ENCODE data around the gene FGF21.

Gene FGF21

DNA sequence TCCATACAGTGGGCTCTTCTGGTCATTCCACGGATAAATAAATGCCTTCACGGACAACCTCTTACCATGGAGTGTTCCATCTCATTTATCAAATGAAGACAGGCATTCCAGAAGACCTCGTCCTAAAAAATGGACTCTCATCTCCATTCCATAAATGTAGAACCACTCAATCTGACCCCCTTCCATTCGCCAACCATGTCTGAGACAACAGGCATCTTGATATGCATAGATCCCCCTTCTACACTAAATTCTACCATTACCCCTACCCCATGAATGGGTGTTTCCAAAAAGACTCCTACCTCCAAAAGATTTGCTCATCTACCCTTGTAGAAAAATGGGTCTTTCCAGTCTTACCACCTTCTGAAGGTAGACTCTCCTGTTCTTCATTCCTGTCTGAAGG is 23.9 kb upstream of the FGF21 start:
- DNase-seq: no peak

- DNase-seq: no peak
Observed at GRCh38 chr19:48734625-48735024, 20.7 kb upstream of the FGF21 start.

GRCh38 chr19:48735031-48735615 is 20.2 kb upstream of the FGF21 start:
- DNase-seq: no peak

DNA sequence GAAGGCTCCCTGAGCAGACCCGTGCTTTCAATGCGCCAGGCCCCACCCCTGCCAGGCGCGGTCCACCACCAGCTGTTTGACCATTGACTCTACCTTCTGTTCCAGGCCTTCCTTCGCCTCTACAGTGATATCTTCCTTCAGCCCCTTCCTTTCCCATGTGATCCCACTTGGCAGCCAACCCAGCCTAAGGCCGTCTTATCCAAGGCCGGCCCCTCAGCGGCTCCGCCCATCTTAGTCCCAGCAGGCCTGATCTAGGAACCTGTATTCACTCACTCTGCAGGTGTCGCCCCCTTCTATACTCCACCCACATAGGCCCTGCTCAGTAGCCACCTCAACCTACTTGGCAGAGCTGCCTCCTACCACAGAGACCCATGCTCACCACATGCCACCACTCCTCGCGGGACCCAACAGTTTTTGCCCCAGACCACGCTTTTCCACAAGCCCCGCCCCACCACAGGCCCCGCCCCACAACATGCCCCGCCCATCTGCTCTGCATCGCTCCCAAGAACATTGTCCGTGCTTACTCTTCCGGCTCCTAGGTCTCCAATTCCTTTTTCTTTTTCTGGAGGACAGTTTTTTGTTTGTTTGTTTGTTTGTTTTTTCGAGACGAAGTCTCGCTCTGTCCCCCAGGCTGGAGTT is 17.8 kb upstream of the FGF21 start:
- DNase-seq: no peak

DNA sequence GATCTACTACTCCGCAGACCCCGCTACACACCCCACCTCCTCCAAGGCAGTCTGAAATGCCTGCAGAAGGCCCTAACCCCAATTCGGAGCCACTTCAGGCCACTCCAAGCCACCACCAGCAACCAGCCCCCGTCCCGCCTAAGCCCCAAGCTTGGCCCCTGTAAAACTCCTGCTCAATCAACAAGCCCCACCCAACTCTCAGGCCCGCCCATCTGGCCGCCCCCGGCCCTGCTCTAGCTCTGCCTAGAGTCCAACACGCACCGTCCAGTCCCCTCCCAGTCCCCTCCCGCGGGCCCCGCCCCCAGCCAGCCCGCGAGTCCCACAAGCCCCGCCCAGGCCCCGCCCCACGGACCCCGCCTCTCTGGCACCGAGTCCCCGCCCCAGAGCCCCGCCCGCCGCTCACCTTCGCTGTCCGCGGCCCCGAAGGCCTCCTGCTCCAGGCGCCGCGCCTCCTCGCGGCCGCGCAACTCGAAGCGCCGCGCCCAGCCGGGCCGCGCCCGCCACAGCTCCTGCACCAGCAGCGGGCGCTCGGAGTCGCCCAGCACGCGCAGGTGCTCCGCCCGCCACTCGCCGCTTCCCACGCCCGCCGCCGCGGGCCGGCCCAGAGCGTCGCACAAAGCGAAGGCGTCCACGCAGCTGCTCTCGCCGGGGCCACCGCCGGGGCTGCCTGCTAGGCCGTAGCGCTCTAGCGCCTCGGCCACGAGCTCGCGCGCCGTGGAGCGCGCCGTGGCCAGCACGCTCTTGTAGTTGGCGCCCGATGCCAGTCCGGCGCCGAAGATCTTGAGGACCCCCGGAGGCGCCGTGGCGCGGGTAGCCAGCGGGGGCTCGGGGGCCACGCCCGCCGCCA is 16.5 kb upstream of the FGF21 start:
- DNase-seq: peak; percentile 81

- DNase-seq: peak; percentile 37
Observed at GRCh38 chr19:48739404-48740163, 15.7 kb upstream of the FGF21 start.

GRCh38 chr19:48740164-48740972 is 15.0 kb upstream of the FGF21 start, which contains the start of gene RASIP1:
TSS of gene RASIP1 (minus strand) at chr19:48740610. CDS start at chr19:48740282, 328 bp downstream.
- no peak for DNase-seq

- no peak for DNase-seq
Observed at GRCh38 chr19:48741129-48741999, 14.0 kb upstream of the FGF21 start.

- DNase-seq: no peak
Observed at GRCh38 chr19:48742096-48742495, 13.2 kb upstream of the FGF21 start.

- DNase-seq: peak; percentile 46
Observed at GRCh38 chr19:48745208-48745995, 9.9 kb upstream of the FGF21 start.

DNA sequence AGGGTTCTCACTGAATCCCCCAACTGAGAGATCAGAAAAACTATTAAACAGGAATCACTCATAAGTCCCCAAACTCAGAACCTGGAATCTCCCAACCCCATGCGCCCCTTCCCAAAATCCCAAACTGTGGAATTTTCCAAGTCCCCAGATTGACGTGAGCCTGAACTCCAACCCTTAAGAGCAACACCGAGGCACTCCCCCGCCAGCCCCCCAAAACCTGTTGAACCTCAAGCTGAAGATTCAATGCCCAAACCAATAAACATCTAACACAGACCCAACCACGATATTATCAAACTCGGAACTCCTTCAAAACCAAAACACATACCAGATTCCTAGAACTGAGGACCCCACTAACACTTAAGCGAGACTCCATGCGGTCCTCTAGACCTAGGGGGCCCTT is 9.2 kb upstream of the FGF21 start:
- no peak for DNase-seq

- DNase-seq: no peak
Observed at GRCh38 chr19:48746738-48747575, 8.4 kb upstream of the FGF21 start, which contains the start of gene IZUMO1. TSS of gene IZUMO1 (minus strand) at chr19:48746909. CDS start at chr19:48745859, 1,050 bp downstream.

DNA sequence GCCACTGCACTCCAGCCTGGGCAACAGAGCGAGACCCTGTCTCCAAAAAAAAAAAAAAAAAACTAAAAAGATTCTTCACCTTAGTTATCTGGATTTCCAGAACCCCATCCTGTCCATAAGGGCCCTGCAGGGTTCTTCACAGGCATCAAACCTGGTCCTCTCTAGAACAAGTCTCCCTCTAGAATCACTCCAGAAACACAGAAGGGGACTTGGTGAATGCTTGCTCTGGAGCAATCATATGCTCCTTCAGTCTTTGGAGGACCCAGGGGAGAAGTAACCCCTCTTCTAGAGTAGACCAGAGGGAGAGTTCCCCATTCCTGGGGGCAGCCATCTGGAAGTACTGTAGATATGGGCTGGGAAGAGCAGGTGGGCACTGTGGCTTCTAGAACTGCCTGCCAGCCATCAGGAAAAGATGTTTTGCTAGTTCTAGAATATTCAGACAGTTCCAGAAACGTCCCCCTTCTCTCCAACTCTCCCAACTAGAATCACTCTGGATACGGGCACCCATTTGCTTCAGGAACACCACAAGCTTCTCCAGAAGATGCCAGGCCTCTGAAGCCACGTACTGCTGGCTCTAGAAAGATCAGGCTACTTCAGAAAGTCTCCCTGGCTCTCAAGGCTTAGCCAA is 5.6 kb upstream of the FGF21 start:
- no peak for DNase-seq

- no peak for DNase-seq
Observed at GRCh38 chr19:48750351-48750750, 5.0 kb upstream of the FGF21 start.

DNA sequence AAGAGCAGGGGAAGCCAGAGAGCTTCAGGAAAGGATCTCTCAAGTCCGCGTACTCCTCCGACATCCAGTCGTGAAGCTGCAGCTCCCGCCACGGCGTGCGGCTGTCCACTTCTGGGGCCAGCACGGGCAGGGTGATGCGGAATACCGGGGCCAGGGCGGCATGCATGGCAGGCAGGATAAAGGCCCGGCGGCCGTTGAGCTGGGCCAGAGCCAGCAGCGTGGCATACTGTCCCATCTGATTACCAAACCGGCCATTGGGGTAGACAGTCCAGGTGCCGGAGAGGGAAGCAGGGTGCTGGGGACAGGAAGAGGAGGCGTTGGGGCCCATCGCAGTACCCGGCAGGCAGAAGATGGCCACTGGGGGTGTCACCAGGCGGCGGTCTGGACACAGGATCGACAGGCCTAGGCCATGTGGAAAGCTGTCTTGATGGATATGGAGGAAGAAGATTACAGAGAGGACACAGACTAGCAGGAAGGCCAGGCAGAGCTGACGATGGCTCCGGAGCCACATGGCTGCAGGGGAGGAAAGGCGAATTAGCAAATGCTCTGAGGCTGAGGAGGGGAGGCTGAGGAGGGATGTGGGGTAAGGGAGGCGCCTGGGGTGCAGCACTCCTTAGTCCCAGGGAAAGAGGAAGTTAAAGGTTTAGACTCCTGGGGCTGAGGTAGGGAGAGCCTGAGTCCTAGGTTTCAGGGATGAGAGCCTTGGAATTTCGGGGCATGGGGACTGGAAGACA is 4.4 kb upstream of the FGF21 start:
- no peak for DNase-seq

DNA sequence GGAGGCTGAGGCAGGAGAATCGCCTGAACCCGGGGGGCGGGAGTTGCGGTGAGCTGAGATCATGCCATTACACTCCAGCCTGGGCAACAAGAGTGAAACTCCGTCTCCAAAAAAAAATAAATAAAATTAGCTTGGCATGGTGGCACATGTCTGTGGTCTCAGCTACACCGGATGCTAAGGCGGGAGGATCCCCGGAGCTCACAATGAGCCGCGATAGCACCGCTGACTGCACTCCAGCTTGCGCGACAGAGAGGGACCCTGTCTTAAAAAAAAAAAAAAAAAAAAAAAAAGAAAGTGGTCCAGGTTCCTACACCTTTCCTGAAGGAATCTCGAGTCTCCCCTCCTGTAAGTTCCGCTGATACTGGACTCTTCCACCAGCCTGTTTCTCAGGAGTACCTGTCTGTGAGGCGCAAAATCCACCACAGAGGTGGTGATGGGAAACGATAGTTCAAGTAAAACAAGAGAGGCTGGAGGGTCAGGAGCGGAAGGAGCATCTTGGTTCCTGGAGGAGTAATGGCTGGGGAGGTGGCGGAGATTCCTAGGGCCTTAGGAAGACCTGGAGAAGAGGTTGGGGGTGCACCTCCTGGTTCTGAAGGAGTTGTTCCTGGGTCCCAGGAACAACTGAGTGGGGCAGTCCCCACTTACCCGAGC is 3.4 kb upstream of the FGF21 start:
- no peak for DNase-seq

All from NCI-H510A treated with DMSO at 0.1 percent for 48 hours (cell line).